NCI-H1436 (cell line): ENCODE data around the gene PXMP4.
A peak's percentile ranks its signal among the peaks of the same experiment; 100 is the strongest.

Experiments
- DNase-seq: peaks from one replicate; lab custom pipeline; 2025; lab: John Stamatoyannopoulos, UW

The PXMP4 gene

GRCh38 chr20:33732166-33732970, 12.3 kb upstream of the PXMP4 start:
- DNase-seq = peak; percentile 96

GRCh38 chr20:33731693-33732165, 11.6 kb upstream of the PXMP4 start, which contains the start of gene ZNF341:
Gene ZNF341, plus strand, starts transcription at chr20:33731996. Its CDS starts 26 bp downstream, at chr20:33732022.
- DNase-seq = peak; percentile 96

- DNase-seq = no peak
Observed at GRCh38 chr20:33730946-33731692, 11.0 kb upstream of the PXMP4 start.

DNA sequence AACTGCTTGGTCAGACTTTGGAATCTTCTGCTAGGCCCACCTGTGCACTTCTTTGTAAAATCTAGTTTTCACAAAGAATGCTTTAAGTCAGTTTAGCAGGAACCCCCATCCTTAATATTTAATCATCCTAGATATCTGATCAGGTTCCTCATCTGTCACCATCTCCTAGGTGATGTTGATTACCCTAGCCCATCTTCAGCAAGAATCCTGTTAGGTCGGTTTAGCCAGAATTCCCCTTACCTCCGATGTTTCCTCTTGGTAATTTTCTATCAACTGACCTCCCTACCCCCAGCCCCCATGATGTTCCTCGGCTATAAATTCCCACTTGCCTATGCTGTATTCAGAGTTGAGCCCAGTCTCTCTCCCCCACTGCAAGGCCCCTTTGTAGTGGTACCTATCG, 9.0 kb upstream of the PXMP4 start:
- no peak for DNase-seq

DNA sequence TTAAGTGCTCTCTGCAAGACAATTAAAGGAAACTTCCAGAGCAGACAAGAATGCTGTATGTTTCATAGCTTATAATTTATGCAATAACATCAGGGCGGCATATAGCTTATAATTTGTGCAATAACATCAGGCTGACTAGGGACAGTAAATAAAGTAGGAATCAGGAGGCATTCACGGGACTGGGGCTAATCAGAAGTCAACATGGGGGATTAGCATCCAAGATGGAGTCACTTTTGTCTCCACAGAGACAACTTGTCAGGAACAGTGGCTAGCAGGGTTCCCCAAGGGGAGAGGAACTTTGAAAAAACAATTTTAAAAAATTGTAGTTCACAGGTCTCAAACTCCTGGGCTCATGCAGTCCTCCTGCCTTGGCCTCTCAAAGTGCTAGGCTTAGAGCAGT, 8.4 kb upstream of the PXMP4 start:
- DNase-seq = no peak

GRCh38 chr20:33727806-33728205, 7.7 kb upstream of the PXMP4 start:
- DNase-seq = no peak

DNA sequence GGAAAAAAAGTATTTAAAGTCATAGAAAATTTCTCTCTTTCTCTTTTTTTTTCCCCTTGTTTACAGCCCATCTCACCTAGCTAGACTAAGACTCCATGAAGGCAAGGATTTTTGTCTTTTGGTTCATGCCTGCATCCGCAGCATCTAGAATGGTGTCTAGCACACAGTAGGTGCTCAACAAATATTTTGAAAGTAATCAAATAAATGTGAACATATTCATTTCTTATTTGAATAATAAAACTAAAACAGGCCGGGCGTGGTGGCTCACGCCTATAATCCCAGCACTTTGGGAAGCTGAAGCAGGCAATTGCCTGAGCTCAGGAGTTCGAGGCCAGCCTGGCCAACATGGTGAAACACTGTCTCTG, 7.0 kb upstream of the PXMP4 start:
- no peak for DNase-seq

GRCh38 chr20:33725607-33726264, 5.6 kb upstream of the PXMP4 start:
- DNase-seq = no peak

- DNase-seq = no peak
Observed at GRCh38 chr20:33724439-33725094, 4.5 kb upstream of the PXMP4 start.

- DNase-seq = no peak
Observed at GRCh38 chr20:33721391-33722140, 1.5 kb upstream of the PXMP4 start.

DNA sequence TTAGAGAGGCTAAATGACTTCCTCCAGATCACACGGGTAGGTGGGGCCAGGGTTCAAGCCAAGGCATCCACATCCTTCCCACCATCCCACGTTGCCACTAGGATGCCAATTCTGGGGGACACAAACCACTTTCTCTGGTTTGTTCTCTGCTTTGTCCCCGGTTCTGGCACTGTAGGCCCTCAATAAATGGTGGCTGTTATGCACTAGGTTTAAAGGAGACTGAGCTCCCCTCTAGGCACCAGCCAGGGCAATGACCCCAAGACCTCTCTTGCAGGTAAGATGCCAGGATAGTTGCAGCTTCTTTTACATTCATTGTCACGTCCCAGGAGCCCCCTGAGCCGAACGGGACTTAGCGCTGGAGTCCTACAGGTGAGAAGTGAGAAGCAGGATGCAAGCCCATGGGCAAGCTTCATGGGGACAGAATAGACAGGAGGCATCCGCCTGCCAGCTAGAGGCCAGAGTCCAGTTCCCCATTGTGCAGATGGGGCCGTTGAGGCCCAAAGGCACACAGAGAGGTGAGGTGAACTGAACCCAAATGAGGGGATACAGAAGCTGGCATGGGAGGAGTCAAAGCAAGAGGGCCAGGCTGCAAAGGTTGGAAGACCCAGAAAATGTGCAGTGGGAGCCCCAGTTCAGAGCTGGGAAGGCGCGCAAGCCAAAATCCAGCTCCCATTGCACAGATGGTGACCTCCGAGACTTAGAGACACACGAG, 677 bp downstream of the PXMP4 start:
- no peak for DNase-seq

GRCh38 chr20:33716498-33716897, 3.6 kb downstream of the PXMP4 start:
- no peak for DNase-seq

DNA sequence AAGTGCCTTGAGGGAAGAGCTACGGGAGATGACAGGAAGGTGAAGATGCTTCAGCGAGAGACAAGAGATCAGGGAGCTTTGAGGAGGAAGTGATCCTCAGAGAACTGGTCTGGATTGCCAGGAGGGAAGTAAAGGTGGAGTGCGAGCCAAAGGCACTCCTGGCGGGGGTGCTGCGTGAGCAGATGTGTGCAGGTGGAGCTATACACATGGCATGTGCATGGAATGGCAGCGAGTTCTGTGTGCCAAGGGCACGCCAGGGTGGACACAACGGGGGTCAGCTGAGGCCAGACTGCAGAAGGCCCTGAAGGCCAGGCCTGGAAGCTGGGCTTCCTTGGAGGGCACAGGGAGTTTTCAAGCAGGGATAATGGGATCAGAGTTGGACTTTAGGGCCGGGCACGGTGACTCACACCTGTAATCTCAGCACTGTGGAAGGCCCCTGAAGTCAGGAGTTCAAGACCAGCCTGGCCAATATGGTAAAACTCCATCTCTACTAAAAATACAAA, 6.2 kb downstream of the PXMP4 start:
- no peak for DNase-seq

DNA sequence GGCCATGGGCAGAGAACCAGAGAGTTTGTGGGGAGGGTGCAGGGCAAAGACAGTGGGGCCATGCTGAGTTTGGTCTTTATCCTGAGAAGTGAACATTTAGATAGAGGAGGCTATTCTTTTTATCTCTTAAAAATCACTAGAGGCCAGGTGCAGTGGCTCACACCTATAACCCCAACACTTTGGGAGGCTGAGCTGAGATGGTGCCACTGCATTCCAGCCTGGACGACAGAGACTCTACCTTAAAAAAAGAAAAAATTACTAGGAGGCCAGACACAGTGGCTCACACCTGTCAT, 8.7 kb downstream of the PXMP4 start:
- no peak for DNase-seq

DNA sequence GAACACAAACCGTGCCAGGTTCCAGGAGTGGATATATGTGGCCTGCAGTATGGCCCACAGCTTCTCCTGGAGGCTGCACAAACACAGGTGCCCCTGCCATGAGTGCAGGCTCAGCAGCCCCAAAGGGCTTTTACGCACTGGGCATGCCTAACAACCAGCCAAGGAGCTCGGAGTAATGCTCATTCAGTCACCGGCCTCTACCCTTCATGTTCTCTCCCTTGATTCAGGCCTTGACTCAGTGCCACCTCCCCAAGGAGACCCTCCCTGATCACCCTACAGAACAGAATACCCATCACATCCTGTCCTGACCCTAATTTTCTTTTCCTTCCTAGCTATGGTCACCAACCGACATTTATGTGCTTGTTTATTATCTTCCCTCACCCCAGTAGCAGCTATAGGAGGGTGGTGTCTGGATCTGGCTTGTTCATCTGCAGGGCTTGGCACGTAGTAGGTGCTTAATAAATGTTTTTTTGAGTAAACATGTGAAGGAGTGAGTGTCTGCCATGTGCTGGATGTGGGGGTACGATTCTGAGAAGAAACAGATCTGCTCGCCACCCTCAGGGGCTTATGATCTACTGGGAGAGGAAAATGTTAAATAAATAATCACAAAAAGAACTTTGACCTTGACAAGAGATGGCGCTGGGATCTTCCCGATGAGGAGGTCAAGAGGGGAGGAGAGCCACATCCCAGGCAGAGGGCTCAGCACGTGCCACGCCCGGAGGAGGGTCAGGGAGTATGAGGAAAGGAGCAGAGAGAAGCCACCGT, 9.2 kb downstream of the PXMP4 start:
- DNase-seq = no peak

DNA sequence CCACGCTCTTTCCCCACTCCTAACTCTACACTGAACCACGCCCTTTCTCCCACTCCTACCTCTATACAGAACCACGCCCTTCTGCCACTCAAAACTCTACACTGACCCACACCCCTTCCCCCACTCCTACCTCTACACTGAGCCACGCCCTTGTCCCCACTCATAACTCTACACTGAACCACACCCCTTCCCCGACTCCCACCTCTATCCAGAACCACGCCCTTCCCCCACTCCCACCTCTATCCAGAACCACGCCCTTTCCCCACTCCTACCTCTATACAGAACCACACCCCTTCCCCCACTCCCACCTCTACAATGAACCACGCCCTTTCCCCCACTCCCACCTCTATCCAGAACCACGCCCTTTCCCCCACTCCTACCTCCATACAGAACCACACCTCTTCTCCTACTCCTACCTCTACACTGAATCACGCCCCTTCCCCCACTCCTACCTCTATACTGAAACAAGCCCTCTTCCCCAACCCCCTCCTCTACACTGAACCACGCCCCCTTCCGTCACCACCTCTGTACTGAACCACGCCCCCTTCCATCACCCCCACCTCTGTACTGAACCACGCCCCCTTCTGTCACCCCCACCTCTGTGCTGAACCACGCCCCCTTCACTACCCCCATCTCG, 10.1 kb downstream of the PXMP4 start:
- DNase-seq = no peak

GRCh38 chr20:33709398-33709797, 10.7 kb downstream of the PXMP4 start:
- no peak for DNase-seq

GRCh38 chr20:33707668-33708067, 12.4 kb downstream of the PXMP4 start:
- no peak for DNase-seq

GRCh38 chr20:33704197-33704924, 15.7 kb downstream of the PXMP4 start:
- no peak for DNase-seq
